Panc1 (cell line): Measurements from ENCODE around the gene AFF3. TPM values are rescaled to one million over a fixed set of nuclear protein-coding genes. Genes with fewer than 3 reads are reported as not detected.

ENCODE experiments used
- ATAC-seq: fragments of 200-7000 bp; cut with Tn5 transposase; 2 replicates; pipeline ENCODE4 v1.9.1; 2020; ENCODE audit warnings: mild to moderate bottlenecking, moderate library complexity
- BruUV-seq: library from RNA; stranded (reverse); fragments of 400-500 nt; replicated peaks from 2 replicates; lab custom pipeline; 2021; lab: Mats Ljungman, UMichigan
- CTCF ChIA-PET: fragments of 300-600 bp; sonication (Branson Sonifier 250); formaldehyde crosslinking; loops from one replicate; lab custom pipeline; 2022; ENCODE audit warnings: antibody characterized with exemption; lab: Charles Lee
- POLR2A ChIA-PET: fragments of 300-600 bp; sonication (Branson Sonifier 250); formaldehyde crosslinking; loops from one replicate; lab custom pipeline; 2022; ENCODE audit warnings: antibody characterized with exemption; lab: Charles Lee
- DNase-seq: peaks from one replicate; pipeline ENCODE4 v3.0.0-alpha.2; 2010; ENCODE audit warnings: low read depth, low spot score
- H3K27ac ChIP-seq: 2 replicates; pipeline ENCODE4 v1.5.1; 2011; ENCODE audit warnings: mild to moderate bottlenecking, low read length, inconsistent platforms
- H3K27me3 ChIP-seq: fragments of 200-500 bp; sonication (Bioruptor generic); 2 replicates; pipeline ENCODE4 v1.6.0; 2014; ENCODE audit warnings: low read length, inconsistent platforms; ENCODE audit not compliant: control insufficient read depth, insufficient read depth
- H3K36me3 ChIP-seq: fragments of 200-500 bp; sonication (Bioruptor generic); 2 replicates; pipeline ENCODE4 v1.5.1; 2014; ENCODE audit warnings: inconsistent platforms, mild to moderate bottlenecking, low read length, moderate library complexity; ENCODE audit not compliant: control insufficient read depth, insufficient read depth
- H3K4me1 ChIP-seq: 2 replicates; pipeline ENCODE4 v1.5.1; 2011; ENCODE audit warnings: inconsistent platforms, mild to moderate bottlenecking, low read length, moderate library complexity; ENCODE audit not compliant: control insufficient read depth, insufficient read depth
- H3K4me3 ChIP-seq, 2 experiments: 2 replicates each; pipeline ENCODE4 v1.5.1; 2011 to 2012; ENCODE audit warnings: low read depth in 2 of 2, low read length in 2 of 2, mild to moderate bottlenecking in 2 of 2, inconsistent platforms in 1 of 2, moderate library complexity in 1 of 2
- H3K9me3 ChIP-seq: fragments of 200-500 bp; sonication (Bioruptor generic); 2 replicates; pipeline ENCODE4 v1.5.1; 2014; ENCODE audit warnings: low read depth, mild to moderate bottlenecking, inconsistent platforms, low read length, moderate library complexity; ENCODE audit not compliant: control insufficient read depth, insufficient read depth
- POLR2AphosphoS5 ChIP-seq: IDR thresholded peaks from 2 replicates; pipeline ENCODE4 v1.6.1; 2012; ENCODE audit warnings: mild to moderate bottlenecking, low read depth, low read length, moderate library complexity
- SIN3A ChIP-seq: IDR thresholded peaks from 2 replicates; pipeline ENCODE4 v1.6.1; 2012; ENCODE audit warnings: low read depth, mild to moderate bottlenecking, low read length, moderate library complexity, borderline replicate concordance; ENCODE audit not compliant: insufficient read depth
- TCF7L2 ChIP-seq: IDR thresholded peaks from 2 replicates; pipeline ENCODE4 v1.6.1; 2011; ENCODE audit warnings: mild to moderate bottlenecking, low read depth, low read length, inconsistent platforms
- in situ Hi-C: cut with HindIII; loops from 2 replicates; pipeline ENCODE4 v1.10.0; 2016; ENCODE audit warnings: low sequenced_read_pairs, low pct_unique_long_range_greater_than_20kb
- intact Hi-C: fragments of 100-400 bp; cut with micrococcal nuclease; formaldehyde crosslinking; loops from one replicate; pipeline ENCODE4 v1.10.0; 2022; ENCODE audit not compliant: unreplicated experiment
- total RNA-seq: library from RNA; stranded (reverse); gene quantifications from one replicate; pipeline ENCODE4 v1.2.1, GENCODE V29; 2021; ENCODE audit not compliant: unreplicated experiment
- TF ChIP-seq, protein P1 (sequence below): fragments of 450-650 bp; IDR thresholded peaks from 2 replicates; pipeline ENCODE4 v1.5.1; 2017; ENCODE audit warnings: mild to moderate bottlenecking
- TF ChIP-seq, protein P2 (sequence below), 2 experiments: IDR thresholded peaks; 2 replicates each; pipeline ENCODE4 v1.6.1; 2011 to 2012; ENCODE audit warnings: low read depth in 2 of 2, control low read depth in 1 of 2, low read length in 1 of 2, mild to moderate bottlenecking in 1 of 2, moderate library complexity in 1 of 2; ENCODE audit not compliant: insufficient read depth in 1 of 2

Gene AFF3
- total RNA-seq, 1 experiment from 2014 or later: 2.2 TPM

DNA sequence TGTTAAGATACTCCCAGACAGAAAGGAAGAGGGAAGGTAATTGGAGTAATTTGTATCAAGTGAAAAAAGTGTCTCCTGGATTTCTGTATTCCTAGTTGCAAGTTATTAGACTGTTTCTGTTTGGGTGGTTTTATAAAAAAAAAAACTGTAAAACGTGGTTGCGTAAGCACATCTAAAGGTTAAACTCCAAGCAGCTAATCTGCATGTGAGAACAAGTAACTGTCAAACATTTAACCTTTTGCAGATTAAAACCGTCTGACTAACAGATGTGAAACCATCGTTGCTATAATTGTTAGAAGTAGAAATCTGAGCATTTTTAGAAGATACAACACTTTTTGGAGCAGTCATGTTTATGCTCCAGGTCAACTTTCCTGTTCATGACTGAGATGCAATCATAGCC lies 72.3 kb downstream of the AFF3 start:
- in situ Hi-C loops: no loop called here
- Histone ChIP-seq H3K27me3 (peaks cover 14% of the 10 kb centered on the region), H3K27ac (no peak overlapping the region)

DNA sequence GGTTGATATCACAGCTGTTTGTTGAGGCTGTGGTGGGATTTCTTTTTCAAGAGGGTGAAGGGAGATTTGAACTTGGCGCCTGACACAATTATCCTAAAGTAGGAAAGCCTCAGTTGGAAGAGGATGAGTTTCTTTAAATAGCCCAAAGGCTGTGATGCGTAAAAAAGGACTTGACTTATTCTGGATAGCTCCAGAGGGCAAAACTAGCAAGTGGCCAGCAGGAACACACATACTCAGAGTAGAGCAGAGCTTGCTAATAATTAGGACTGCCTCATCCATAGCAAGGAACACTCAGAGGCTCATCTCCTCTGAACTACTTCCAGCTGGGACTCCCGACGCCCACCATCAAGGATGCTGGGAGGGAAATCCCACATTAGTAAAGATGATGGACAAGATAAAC lies 74.0 kb downstream of the AFF3 start:
- DNase-seq (no peak), ATAC-seq (no peak)
- Histone ChIP-seq H3K27me3 (peaks cover 14% of the 10 kb centered on the region), H3K4me1 (no peaks in the 10 kb centered on the region), H3K9me3 (no peaks in the 10 kb centered on the region), H3K4me3 (no peak overlapping the region), H3K36me3 (no peaks in the 10 kb centered on the region), H3K27ac (no peak overlapping the region)
- ChIA-PET POLR2A (no interaction called here), CTCF (no interaction called here)
- intact Hi-C loops: no loop called here
- in situ Hi-C loops: no loop called here
- no TSS peak for BruUV-seq
- TF ChIP-seq, protein P1, sequence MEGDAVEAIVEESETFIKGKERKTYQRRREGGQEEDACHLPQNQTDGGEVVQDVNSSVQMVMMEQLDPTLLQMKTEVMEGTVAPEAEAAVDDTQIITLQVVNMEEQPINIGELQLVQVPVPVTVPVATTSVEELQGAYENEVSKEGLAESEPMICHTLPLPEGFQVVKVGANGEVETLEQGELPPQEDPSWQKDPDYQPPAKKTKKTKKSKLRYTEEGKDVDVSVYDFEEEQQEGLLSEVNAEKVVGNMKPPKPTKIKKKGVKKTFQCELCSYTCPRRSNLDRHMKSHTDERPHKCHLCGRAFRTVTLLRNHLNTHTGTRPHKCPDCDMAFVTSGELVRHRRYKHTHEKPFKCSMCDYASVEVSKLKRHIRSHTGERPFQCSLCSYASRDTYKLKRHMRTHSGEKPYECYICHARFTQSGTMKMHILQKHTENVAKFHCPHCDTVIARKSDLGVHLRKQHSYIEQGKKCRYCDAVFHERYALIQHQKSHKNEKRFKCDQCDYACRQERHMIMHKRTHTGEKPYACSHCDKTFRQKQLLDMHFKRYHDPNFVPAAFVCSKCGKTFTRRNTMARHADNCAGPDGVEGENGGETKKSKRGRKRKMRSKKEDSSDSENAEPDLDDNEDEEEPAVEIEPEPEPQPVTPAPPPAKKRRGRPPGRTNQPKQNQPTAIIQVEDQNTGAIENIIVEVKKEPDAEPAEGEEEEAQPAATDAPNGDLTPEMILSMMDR: no peak
- TF ChIP-seq SIN3A (no peak), POLR2AphosphoS5 (no peak)

More for the DNA sequence above, 72.3 kb downstream of the AFF3 start:
- ChIA-PET POLR2A (no interaction called here), CTCF (no interaction called here)
- Histone ChIP-seq H3K4me3 (no peak overlapping the region), H3K4me1 (no peaks in the 10 kb centered on the region), H3K36me3 (no peaks in the 10 kb centered on the region), H3K9me3 (no peaks in the 10 kb centered on the region)
- intact Hi-C loops: no loop called here
- TF ChIP-seq, protein P1: no peak
- TF ChIP-seq, protein P2, sequence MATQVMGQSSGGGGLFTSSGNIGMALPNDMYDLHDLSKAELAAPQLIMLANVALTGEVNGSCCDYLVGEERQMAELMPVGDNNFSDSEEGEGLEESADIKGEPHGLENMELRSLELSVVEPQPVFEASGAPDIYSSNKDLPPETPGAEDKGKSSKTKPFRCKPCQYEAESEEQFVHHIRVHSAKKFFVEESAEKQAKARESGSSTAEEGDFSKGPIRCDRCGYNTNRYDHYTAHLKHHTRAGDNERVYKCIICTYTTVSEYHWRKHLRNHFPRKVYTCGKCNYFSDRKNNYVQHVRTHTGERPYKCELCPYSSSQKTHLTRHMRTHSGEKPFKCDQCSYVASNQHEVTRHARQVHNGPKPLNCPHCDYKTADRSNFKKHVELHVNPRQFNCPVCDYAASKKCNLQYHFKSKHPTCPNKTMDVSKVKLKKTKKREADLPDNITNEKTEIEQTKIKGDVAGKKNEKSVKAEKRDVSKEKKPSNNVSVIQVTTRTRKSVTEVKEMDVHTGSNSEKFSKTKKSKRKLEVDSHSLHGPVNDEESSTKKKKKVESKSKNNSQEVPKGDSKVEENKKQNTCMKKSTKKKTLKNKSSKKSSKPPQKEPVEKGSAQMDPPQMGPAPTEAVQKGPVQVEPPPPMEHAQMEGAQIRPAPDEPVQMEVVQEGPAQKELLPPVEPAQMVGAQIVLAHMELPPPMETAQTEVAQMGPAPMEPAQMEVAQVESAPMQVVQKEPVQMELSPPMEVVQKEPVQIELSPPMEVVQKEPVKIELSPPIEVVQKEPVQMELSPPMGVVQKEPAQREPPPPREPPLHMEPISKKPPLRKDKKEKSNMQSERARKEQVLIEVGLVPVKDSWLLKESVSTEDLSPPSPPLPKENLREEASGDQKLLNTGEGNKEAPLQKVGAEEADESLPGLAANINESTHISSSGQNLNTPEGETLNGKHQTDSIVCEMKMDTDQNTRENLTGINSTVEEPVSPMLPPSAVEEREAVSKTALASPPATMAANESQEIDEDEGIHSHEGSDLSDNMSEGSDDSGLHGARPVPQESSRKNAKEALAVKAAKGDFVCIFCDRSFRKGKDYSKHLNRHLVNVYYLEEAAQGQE (IDR thresholded peaks at IDR 0.05; ENCODE audit: insufficient read depth in 1 of 2, low read depth in 2 of 2, low read length in 1 of 2): no peak
- TF ChIP-seq SIN3A: no peak
- no peak for TF ChIP-seq TCF7L2
- no peak for TF ChIP-seq POLR2AphosphoS5
- DNase-seq (no peak), ATAC-seq (no peak)
- BruUV-seq: no TSS peak
